ENCODE results near the gene ZNF579. TPM values are rescaled to one million over a fixed set of nuclear protein-coding genes. Genes with fewer than 3 reads are reported as not detected.

The ZNF579 gene
- total RNA-seq, 4 donors from 2014 or later = 2.0 to 5.6 (median 2.9) TPM

GRCh38 chr19:55602104-55603001 lies 21.7 kb upstream of the ZNF579 start:
- intact Hi-C loops (cut with DNase I; ENCODE audit: low total_unique reads) = loop anchor here (10.0 kb wide), 1 partner anchor 488 kb away; the partner anchor contains the start of gene PPP1R12C
- 95% methylated on average over 55 of the region's 60 CpGs; no CpG with 5 or more reads in 1 of the 2 donors for WGBS, 2 donors (ENCODE audit: low coverage in 1 of 2)
- H3K27ac ChIP-seq = no peak overlapping the region

GRCh38 chr19:55601084-55601483 lies 20.4 kb upstream of the ZNF579 start:
- Histone ChIP-seq H3K27me3 (no peaks in the 10 kb centered on the region), H3K27ac (peak overlapping the region; percentile 96 to 100 (median 98)), H3K9me3 (no peaks in the 10 kb centered on the region), H3K36me3 (no peaks in the 10 kb centered on the region), H3K4me1 (peaks cover 13 to 28% (median 20%) of the 10 kb centered on the region in 4 donors), H3K4me3 (peak overlapping the region in 3 of 4 donors; percentile 80 to 96 (median 87))
- in situ Hi-C loops (cut with MboI; ENCODE audit: low pct_ligation_motif_present in 1 of 4, low pct_unique_long_range_greater_than_20kb in 1 of 4, low sequenced_read_pairs in 3 of 4) = loop anchor here in 1 of 4 donors (10.0 kb wide), 1 partner anchor 86 kb away; no protein-coding TSS in a partner anchor
- no peak for DNase-seq
- intact Hi-C loops (cut with DNase I; ENCODE audit: low total_unique reads) = loop anchor here (10.0 kb wide), 1 partner anchor 486 kb away; the partner anchor contains the start of gene PPP1R12C
- TF ChIP-seq CTCF (IDR thresholded peaks at IDR 0.05) (no peak), POLR2AphosphoS5 (IDR thresholded peaks at IDR 0.05) (no peak), EP300 (IDR thresholded peaks at IDR 0.05; ENCODE audit: low read depth) (no peak), POLR2A (IDR thresholded peaks at IDR 0.05) (no peak)
- 43 to 68% methylated on average over 1 to 4 of the region's 4 CpGs for WGBS, 2 donors (ENCODE audit: low coverage in 1 of 2)

More at GRCh38 chr19:55602104-55603001, 21.7 kb upstream of the ZNF579 start:
- DNase-seq = no peak
- in situ Hi-C loops (cut with MboI; ENCODE audit: low pct_ligation_motif_present in 1 of 4, low pct_unique_long_range_greater_than_20kb in 1 of 4, low sequenced_read_pairs in 3 of 4) = loop anchor here in 1 of 4 donors (10.0 kb wide), 1 partner anchor 88 kb away; no protein-coding TSS in a partner anchor
- no peak for TF ChIP-seq POLR2AphosphoS5 (IDR thresholded peaks at IDR 0.05)
- TF ChIP-seq CTCF (IDR thresholded peaks at IDR 0.05) = no peak
- TF ChIP-seq EP300 (IDR thresholded peaks at IDR 0.05; ENCODE audit: low read depth) = no peak
- TF ChIP-seq POLR2A (IDR thresholded peaks at IDR 0.05) = no peak
- no peaks in the 10 kb centered on the region for H3K27me3 ChIP-seq
- peaks cover 18 to 38% (median 28%) of the 10 kb centered on the region in 4 donors for H3K4me1 ChIP-seq
- H3K36me3 ChIP-seq = no peaks in the 10 kb centered on the region
- H3K4me3 ChIP-seq = no peak overlapping the region
- no peaks in the 10 kb centered on the region for H3K9me3 ChIP-seq

- 4% methylated on average over 11 of the region's 15 CpGs; no CpG with 5 or more reads in 1 of the 2 donors for WGBS, 2 donors (ENCODE audit: low coverage in 1 of 2)
- H3K9me3 ChIP-seq = no peaks in the 10 kb centered on the region
- peak overlapping the region; percentile 80 to 96 (median 86) for H3K4me3 ChIP-seq
- peak overlapping the region; percentile 96 to 100 (median 98) for H3K27ac ChIP-seq
- H3K36me3 ChIP-seq = no peaks in the 10 kb centered on the region
- TF ChIP-seq CTCF (IDR thresholded peaks at IDR 0.05) = no peak
- no peak for TF ChIP-seq POLR2A (IDR thresholded peaks at IDR 0.05)
- TF ChIP-seq EP300 (IDR thresholded peaks at IDR 0.05; ENCODE audit: low read depth) = no peak
- H3K4me1 ChIP-seq = peaks cover 13 to 25% (median 20%) of the 10 kb centered on the region in 4 donors
- no peaks in the 10 kb centered on the region for H3K27me3 ChIP-seq
- no peak for DNase-seq
- intact Hi-C loops (cut with DNase I; ENCODE audit: low total_unique reads) = loop anchor here (10.0 kb wide), 1 partner anchor 486 kb away; the partner anchor contains the start of gene PPP1R12C
- in situ Hi-C loops (cut with MboI; ENCODE audit: low pct_ligation_motif_present in 1 of 4, low pct_unique_long_range_greater_than_20kb in 1 of 4, low sequenced_read_pairs in 3 of 4) = loop anchor here in 1 of 4 donors (10.0 kb wide), 1 partner anchor 86 kb away; no protein-coding TSS in a partner anchor
Observed at GRCh38 chr19:55600662-55601028, 20.0 kb upstream of the ZNF579 start.

All from transverse colon (tissue), 4 donors.